Measurements from ENCODE around the gene APBA1. TPM values are rescaled to one million over a fixed set of nuclear protein-coding genes. Genes with fewer than 3 reads are reported as not detected.

APBA1 gene
- total and polyA plus RNA-seq, 2 of the 8 experiments (the other 6 are each of a cell fraction or from before 2014, with no cell fraction given): 0.36 to 0.60 TPM

DNA sequence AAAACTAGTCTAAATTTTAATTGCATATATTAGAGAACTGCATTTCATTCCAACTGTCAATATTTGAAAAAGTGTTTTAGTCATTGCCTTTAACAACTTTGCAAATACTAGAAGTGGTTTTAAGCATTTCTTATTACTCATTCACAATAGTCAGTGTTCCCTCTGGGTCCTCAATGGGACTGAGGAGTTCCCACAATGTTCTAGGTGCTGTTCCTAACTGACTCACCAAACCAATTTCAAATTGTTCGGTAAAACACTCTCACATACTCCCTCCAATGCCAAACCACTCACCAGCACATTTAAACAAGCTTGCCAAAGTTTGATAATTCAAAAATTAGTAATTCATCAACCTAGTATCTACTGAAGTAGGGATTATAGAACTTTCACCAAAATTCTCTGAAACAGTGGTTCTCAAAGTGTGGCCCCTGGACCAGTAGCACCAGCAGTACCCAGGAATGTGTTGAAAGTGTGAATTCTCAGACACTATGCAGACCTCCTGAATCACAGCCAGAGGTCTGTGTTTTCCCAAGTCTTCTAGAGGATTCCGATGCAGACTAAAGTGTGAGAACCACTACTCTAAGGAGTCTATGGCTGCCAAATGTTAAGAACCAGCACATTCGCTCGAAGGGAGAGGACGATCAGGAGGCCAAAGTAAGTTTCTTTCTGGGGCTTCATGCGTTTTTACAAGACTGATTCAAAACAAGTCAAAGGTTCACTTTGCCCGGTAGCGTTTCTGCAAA is 72.8 kb downstream of the APBA1 start:
- H3K4ac ChIP-seq (replicated peaks; ENCODE audit: insufficient read length, low read depth, low read length): no peak overlapping the region
- H2BK15ac ChIP-seq (ENCODE audit: low read length): no peak overlapping the region
- H4K91ac ChIP-seq (replicated peaks; ENCODE audit: insufficient read length, low read length): no peak overlapping the region
- H3K23me2 ChIP-seq (ENCODE audit: low read depth, low read length): no peaks in the 10 kb centered on the region
- H3K4me2 ChIP-seq (ENCODE audit: insufficient read depth in 1 of 2, low read depth in 2 of 2, low read length in 2 of 2): no peak overlapping the region
- no peak overlapping the region for H2AFZ ChIP-seq (ENCODE audit: low read length)
- FAIRE-seq: no peak
- no peak overlapping the region for H4K8ac ChIP-seq (ENCODE audit: extremely low read depth, insufficient read depth, low read length)
- H3K4me3 ChIP-seq (ENCODE audit: extremely low read depth in 1 of 4, insufficient read depth in 2 of 4, low read depth in 3 of 4, low read length in 4 of 4): no peak overlapping the region
- H3K79me1 ChIP-seq (ENCODE audit: low read depth, low read length): no peaks in the 10 kb centered on the region
- no peaks in the 10 kb centered on the region for H3K79me2 ChIP-seq (ENCODE audit: control insufficient read depth in 1 of 2, insufficient read depth in 2 of 2, low read length in 2 of 2)
- H2BK20ac ChIP-seq (ENCODE audit: low read length): no peak overlapping the region
- no peak overlapping the region for H4K5ac ChIP-seq (ENCODE audit: insufficient read length, low read depth, low read length)
- no peaks in the 10 kb centered on the region for H4K20me1 ChIP-seq (replicated peaks in 1 of 2; ENCODE audit: control insufficient read depth in 1 of 2, insufficient read depth in 2 of 2, low read length in 2 of 2)
- H3K18ac ChIP-seq (ENCODE audit: extremely low read depth, low read length): no peak overlapping the region
- no peak for DNase-seq (ENCODE audit: low read depth in 1 of 2, low spot score in 2 of 2)
- no peak overlapping the region for H3K56ac ChIP-seq (replicated peaks; ENCODE audit: insufficient read length, low read depth, low read length)
- no peak overlapping the region for H2BK5ac ChIP-seq (ENCODE audit: low read depth, low read length)
- H3K27ac ChIP-seq (ENCODE audit: low read depth, low read length): no peak overlapping the region
- ChIA-PET CTCF (ENCODE audit: partially characterized antibody) (no interaction called here), POLR2A (ENCODE audit: partially characterized antibody) (no interaction called here)
- H3K9me3 ChIP-seq (ENCODE audit: insufficient read depth in 2 of 2, low read depth in 1 of 2, low read length in 1 of 2): no peaks in the 10 kb centered on the region
- H2BK12ac ChIP-seq (ENCODE audit: low read depth, low read length): no peak overlapping the region
- no peaks in the 10 kb centered on the region for H3K27me3 ChIP-seq (replicated peaks in 1 of 4; ENCODE audit: control insufficient read depth in 3 of 4, extremely low read depth in 1 of 4, insufficient read depth in 3 of 4, low read length in 3 of 4)
- H3K14ac ChIP-seq (ENCODE audit: insufficient read length): no peak overlapping the region
- H3K36me3 ChIP-seq (ENCODE audit: control insufficient read depth in 2 of 4, insufficient read depth in 4 of 4, low read length in 3 of 4): no peaks in the 10 kb centered on the region
- no peaks in the 10 kb centered on the region for H3K4me1 ChIP-seq (replicated peaks in 1 of 4; ENCODE audit: control insufficient read depth in 3 of 4, insufficient read depth in 4 of 4, low read length in 3 of 4)
- no peak overlapping the region for H3K9ac ChIP-seq (replicated peaks in 1 of 4; ENCODE audit: extremely low read depth in 1 of 4, low read depth in 3 of 4, low read length in 3 of 4)
- H2BK120ac ChIP-seq (replicated peaks; ENCODE audit: low read depth, low read length): no peak overlapping the region
- H2AK5ac ChIP-seq (ENCODE audit: low read depth, low read length): no peak overlapping the region
- H3K23ac ChIP-seq (ENCODE audit: insufficient read length): no peak overlapping the region
- 88% methylated on average over 8 of the region's 8 CpGs; no CpG with 5 or more reads in 1 of the 2 experiments for WGBS, 2 experiments (ENCODE audit: extremely low coverage in 1 of 2, insufficient coverage in 1 of 2, insufficient read length in 1 of 2, insufficient replicate concordance in 2 of 2, low coverage in 1 of 2, low lambda C conversion rate in 2 of 2, missing lambda C conversion rate in 1 of 2)
- TF ChIP-seq NRF1 (IDR thresholded peaks at IDR 0.05; ENCODE audit: low read depth, low read length) (no peak), RXRA (IDR thresholded peaks at IDR 0.05; ENCODE audit: insufficient read depth, low read depth, low read length) (no peak), SIX5 (IDR thresholded peaks at IDR 0.05; ENCODE audit: low read depth, low read length) (no peak), BACH1 (IDR thresholded peaks at IDR 0.05; ENCODE audit: low read length) (no peak), POLR2A (IDR thresholded peaks at IDR 0.05; ENCODE audit: control extremely low read depth in 1 of 2, low read depth in 2 of 2, low read length in 2 of 2) (no peak), JUN (IDR thresholded peaks at IDR 0.05; ENCODE audit: low read depth, low read length) (no peak), MAX (IDR thresholded peaks at IDR 0.05) (no peak), SP2 (IDR thresholded peaks at IDR 0.05; ENCODE audit: low read length) (no peak), SP4 (IDR thresholded peaks at IDR 0.05; ENCODE audit: low read length) (no peak)

Measured in H1 (cell line).